ENCODE data around the gene RUNX3.

DNA sequence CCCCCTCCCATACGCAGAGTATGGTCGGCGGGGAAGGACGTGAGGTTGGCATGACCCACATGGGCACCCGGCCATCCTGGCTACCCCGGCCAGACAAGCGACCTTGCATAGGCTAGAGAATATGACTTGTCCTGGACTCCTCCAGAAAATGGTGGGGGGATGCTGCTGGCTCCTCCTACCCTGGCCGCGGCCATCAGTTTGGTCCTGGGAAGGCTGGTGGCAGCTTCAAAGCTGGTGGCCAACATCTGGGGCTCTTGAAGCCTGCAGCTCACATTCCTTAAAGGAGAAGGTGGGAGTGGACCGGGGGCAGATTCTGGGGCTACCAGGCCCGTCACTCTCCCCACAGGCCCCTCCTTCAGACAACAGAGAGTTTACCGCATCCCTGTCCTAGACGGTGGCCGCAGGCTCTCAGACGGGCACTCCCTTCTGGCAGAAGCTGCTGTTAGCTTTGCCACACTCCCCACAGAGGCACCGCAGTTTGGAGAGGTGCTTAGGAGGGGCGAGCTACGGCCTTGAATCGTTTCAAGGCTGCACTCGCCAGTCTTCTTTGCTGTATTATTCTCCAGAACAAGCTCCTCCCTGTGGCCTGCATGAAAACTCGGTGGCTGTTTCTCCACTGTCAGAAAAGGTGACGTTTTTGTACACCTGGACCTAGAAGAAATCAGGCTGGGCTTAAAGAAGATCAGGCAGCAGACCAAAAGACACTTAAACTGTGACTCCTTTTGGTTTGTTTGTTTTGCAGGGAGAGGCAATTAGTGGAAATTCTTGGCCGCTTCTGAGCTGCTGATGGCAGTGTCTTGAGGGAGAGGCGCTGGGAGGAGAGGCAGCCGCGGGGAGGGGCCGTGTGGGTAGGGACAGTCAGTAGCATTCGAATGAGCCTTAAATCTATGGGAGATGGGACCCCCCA lies 68.0 kb downstream of the RUNX3 start:
- TF ChIP-seq, protein P1, sequence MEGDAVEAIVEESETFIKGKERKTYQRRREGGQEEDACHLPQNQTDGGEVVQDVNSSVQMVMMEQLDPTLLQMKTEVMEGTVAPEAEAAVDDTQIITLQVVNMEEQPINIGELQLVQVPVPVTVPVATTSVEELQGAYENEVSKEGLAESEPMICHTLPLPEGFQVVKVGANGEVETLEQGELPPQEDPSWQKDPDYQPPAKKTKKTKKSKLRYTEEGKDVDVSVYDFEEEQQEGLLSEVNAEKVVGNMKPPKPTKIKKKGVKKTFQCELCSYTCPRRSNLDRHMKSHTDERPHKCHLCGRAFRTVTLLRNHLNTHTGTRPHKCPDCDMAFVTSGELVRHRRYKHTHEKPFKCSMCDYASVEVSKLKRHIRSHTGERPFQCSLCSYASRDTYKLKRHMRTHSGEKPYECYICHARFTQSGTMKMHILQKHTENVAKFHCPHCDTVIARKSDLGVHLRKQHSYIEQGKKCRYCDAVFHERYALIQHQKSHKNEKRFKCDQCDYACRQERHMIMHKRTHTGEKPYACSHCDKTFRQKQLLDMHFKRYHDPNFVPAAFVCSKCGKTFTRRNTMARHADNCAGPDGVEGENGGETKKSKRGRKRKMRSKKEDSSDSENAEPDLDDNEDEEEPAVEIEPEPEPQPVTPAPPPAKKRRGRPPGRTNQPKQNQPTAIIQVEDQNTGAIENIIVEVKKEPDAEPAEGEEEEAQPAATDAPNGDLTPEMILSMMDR (IDR thresholded peaks at IDR 0.05): no peak
- no peak for TF ChIP-seq ZBTB21 (CRISPR knock-in tag; IDR thresholded peaks at IDR 0.05; ENCODE audit: borderline replicate concordance)
- TF ChIP-seq CREM (CRISPR knock-in tag; IDR thresholded peaks at IDR 0.05): no peak
- no peak for TF ChIP-seq SMAD3 (CRISPR knock-in tag; IDR thresholded peaks at IDR 0.05; ENCODE audit: borderline replicate concordance)
- TF ChIP-seq, protein P2, sequence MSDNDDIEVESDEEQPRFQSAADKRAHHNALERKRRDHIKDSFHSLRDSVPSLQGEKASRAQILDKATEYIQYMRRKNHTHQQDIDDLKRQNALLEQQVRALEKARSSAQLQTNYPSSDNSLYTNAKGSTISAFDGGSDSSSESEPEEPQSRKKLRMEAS (CRISPR knock-in tag; IDR thresholded peaks at IDR 0.05): no peak
- TF ChIP-seq, protein P3, sequence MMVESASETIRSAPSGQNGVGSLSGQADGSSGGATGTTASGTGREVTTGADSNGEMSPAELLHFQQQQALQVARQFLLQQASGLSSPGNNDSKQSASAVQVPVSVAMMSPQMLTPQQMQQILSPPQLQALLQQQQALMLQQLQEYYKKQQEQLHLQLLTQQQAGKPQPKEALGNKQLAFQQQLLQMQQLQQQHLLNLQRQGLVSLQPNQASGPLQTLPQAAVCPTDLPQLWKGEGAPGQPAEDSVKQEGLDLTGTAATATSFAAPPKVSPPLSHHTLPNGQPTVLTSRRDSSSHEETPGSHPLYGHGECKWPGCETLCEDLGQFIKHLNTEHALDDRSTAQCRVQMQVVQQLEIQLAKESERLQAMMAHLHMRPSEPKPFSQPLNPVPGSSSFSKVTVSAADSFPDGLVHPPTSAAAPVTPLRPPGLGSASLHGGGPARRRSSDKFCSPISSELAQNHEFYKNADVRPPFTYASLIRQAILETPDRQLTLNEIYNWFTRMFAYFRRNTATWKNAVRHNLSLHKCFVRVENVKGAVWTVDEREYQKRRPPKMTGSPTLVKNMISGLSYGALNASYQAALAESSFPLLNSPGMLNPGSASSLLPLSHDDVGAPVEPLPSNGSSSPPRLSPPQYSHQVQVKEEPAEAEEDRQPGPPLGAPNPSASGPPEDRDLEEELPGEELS (CRISPR knock-in tag; IDR thresholded peaks at IDR 0.05): no peak
- no peak for TF ChIP-seq SP1 (CRISPR knock-in tag; conservative IDR thresholded peaks at IDR 0.05)
- no peak for TF ChIP-seq ESRRA (CRISPR knock-in tag; IDR thresholded peaks at IDR 0.05; ENCODE audit: borderline replicate concordance)
- TF ChIP-seq TEAD1 (CRISPR knock-in tag; IDR thresholded peaks at IDR 0.05): no peak
- TF ChIP-seq, protein P4, sequence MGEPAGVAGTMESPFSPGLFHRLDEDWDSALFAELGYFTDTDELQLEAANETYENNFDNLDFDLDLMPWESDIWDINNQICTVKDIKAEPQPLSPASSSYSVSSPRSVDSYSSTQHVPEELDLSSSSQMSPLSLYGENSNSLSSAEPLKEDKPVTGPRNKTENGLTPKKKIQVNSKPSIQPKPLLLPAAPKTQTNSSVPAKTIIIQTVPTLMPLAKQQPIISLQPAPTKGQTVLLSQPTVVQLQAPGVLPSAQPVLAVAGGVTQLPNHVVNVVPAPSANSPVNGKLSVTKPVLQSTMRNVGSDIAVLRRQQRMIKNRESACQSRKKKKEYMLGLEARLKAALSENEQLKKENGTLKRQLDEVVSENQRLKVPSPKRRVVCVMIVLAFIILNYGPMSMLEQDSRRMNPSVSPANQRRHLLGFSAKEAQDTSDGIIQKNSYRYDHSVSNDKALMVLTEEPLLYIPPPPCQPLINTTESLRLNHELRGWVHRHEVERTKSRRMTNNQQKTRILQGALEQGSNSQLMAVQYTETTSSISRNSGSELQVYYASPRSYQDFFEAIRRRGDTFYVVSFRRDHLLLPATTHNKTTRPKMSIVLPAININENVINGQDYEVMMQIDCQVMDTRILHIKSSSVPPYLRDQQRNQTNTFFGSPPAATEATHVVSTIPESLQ (CRISPR knock-in tag; IDR thresholded peaks at IDR 0.05): no peak

Measured in WTC11 (cell line).